Smooth muscle cell of bladder (primary cell): ENCODE measurements around the gene ACTR1A. TPM values are rescaled to one million over a fixed set of nuclear protein-coding genes. Genes with fewer than 3 reads are reported as not detected.

Source experiments
- total RNA-seq: library from RNA; depleted of rRNA; stranded (reverse); fragments of >200 nt; gene quantifications from 2 replicates; pipeline ENCODE4 v1.2.3, GENCODE V29; 2014

The ACTR1A gene
- 111 and 112 TPM in 2 replicates for total RNA-seq

GRCh38 chr10:102502337-102503151, at the start of gene ACTR1A:
Gene ACTR1A, minus strand, starts transcription at chr10:102502712. Its CDS starts 65 bp downstream, at chr10:102502647.

GRCh38 chr10:102503264-102504178, 1.0 kb upstream of the ACTR1A start, which contains the start of gene SUFU:
Gene SUFU, plus strand, starts transcription at chr10:102503972. Its CDS starts 181 bp downstream, at chr10:102504153.

GRCh38 chr10:102451105-102451969, 51.2 kb downstream of the ACTR1A start, which contains the start of gene C10orf95:
Gene C10orf95, minus strand, starts transcription at chr10:102451543. Its CDS starts 450 bp downstream, at chr10:102451093.

GRCh38 chr10:102432162-102432950, 70.2 kb downstream of the ACTR1A start, which contains the start of gene CUEDC2:
Gene CUEDC2, minus strand, starts transcription at chr10:102432574. Its CDS starts 7,386 bp downstream, at chr10:102425188.

Other genes with a start within 250 kb of the ACTR1A start
- gene NFKB2, start 107.0 kb downstream of the ACTR1A start, total RNA-seq, result 13.4 and 14.9 TPM in 2 replicates
- 3.3 and 6.3 TPM in 2 replicates for gene PSD, start 83.9 kb downstream of the ACTR1A start, total RNA-seq
- gene FBXL15, start 81.9 kb downstream of the ACTR1A start, total RNA-seq, result 6.7 and 7.9 TPM in 2 replicates
- gene CUEDC2, start 70.1 kb downstream of the ACTR1A start, total RNA-seq, result 48.2 and 52.5 TPM in 2 replicates
- gene C10orf95, start 51.2 kb downstream of the ACTR1A start, total RNA-seq, result 0.14 TPM in 1 of 2 replicates, not detected in the other
- 1.6 and 2.3 TPM in 2 replicates for gene SUFU, start 1.3 kb upstream of the ACTR1A start, total RNA-seq
- 50.2 and 62.6 TPM in 2 replicates for gene TRIM8, start 141.8 kb upstream of the ACTR1A start, total RNA-seq
- 8.5 and 8.9 TPM in 2 replicates for gene ARL3, start 211.7 kb upstream of the ACTR1A start, total RNA-seq
- 2.1 and 4.3 TPM in 2 replicates for gene SFXN2, start 211.9 kb upstream of the ACTR1A start, total RNA-seq
- gene WBP1L, start 241.2 kb upstream of the ACTR1A start, total RNA-seq, result 35.0 and 65.5 TPM in 2 replicates